ENCODE results near the gene C2orf68.
A peak's percentile ranks its signal among the peaks of the same experiment; 100 is the strongest.
"Not testable (repeated sequence)": the region's sequence is repeated elsewhere in the genome, so short reads cannot be mapped to it uniquely, and the experiment has no call there.

C2orf68 gene

DNA sequence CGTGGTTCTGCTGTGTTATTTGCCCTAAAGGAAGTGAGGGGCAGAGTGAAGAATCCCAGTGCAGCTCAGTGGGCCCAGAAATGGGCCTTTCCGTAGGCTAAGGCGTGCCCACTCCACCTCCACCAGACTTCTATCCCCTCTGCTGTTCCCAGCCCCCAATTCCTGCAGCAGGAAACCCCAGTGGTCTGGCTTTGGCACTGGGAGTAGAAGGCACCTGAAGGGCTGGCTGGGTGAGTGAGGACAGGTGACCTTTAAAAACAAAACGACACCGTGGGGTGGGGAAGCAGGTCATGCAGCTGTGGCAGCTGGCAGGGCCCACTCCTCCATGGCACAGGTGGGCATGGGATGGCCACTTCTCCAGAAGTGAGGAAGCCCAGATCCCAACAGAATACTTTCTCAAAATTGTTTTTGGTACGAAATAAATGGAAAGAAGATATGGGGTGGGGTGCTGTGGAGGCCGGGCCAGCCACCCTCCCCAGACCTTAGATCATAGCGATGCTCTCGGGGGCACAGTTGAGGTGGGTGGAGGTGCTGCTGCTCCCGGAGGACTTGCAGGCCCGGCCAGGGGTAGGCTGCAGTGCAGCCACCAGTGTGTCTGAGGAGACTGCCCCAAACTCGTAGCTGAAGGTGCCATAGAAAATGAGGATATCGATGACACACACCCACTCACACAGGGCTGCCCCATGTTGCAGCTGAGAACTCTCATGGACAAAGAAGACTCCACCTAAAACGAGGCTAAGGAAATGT is 13.1 kb downstream of the C2orf68 start:
- no peak for DNase-seq

DNA sequence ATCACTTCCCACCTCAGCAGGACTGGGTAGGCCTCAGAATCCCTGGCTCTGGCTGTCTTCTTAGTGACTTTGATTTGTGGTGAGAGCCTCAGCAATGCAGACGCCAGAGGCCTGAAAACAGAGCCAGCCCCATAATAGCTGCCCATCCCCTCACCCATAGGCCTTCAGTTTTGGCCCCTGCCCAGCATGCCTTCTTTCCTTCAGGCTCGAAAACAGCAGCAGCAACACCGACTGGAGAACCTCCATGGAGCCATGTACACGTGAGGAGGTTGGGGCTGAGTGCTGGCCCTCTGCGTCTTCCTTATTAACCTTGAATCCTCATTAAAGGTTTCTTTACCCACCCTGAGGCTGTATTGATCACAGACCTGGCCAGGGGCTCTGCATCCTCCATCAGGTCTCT is 14.6 kb downstream of the C2orf68 start:
- no peak for DNase-seq

DNA sequence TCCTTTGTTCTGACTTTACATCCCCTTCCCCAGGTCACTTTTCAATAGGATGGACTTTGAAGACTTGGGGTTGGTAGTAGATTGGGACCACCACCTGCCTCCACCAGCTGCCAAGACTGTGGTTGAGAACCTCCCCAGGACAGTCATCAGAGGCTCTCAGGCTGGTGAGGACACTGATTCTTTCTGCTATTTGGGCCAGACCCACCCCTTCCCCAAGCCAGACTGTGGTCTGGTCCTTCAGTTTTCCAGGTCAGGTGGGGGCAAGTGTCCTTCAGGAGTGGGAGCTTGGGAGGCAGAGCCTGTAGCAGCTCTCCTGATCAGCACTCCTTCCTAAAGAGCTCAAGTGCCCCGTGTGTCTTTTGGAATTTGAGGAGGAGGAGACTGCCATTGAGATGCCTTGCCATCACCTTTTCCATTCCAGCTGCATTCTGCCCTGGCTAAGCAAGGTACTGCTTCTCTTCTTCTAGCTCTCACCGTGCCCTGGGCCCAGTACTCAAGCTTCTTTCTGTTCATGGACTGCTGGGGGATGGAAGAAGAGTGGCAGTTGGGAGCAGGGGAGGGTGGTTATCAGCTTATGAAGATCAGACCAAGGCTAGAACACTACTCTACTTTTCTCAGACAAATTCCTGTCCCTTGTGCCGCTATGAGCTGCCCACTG is 15.3 kb downstream of the C2orf68 start:
- no peak for DNase-seq

DNA sequence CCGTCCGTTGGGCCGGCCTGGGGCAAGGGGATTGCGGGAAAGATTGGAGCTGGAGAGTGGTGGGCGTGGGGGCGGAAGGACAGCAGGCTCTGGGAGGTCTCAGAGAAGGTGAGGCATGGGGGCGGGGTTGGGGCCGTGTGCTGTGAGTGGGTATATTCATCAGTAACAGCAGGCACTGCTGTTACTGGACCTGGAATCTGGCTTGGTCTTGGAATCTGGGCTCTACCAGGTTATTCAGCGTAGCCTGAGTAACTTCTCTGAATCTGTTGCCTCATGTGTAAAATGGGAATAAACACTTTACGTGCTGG is 15.9 kb downstream of the C2orf68 start:
- DNase-seq: no peak

DNA sequence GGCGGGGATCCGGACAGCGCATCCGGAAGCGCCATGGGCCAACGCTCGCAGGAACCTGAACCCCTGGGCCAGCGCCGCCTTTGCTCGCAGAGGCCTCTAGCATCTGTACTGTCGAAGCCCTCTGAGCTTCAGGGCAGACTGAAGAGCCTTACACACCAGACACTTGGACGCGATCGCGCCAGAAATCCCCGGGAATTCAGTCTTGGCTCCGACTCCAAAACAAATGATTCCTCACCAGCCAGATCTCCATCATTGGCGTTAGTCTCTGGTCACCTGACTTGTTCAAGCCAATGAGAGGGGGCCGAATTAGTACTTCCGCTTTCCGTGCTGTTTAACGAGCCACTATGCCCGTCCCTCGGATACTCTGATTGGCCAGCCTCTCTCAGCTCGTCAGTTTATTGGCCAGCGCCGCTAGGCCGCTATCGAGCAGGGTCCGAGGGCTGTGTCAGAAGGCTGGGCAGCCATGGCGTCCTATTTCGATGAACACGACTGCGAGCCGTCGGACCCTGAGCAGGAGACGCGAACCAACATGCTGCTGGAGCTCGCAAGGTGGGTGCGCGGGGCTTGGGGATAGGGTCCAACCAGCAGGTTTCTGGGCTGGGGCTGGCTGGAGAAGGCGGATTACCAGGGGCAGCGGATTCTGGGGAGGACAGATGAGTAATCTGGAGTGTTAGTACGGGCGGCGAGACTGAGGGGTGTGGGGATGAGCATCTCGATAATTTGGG is 16.4 kb downstream of the C2orf68 start, which contains the start of gene RNF181:
Gene RNF181 (plus strand): TSS at position 445 of the 725 bp plus-strand sequence. CDS start 19 bp downstream, at position 464.
- DNase-seq: peak; percentile 98

DNA sequence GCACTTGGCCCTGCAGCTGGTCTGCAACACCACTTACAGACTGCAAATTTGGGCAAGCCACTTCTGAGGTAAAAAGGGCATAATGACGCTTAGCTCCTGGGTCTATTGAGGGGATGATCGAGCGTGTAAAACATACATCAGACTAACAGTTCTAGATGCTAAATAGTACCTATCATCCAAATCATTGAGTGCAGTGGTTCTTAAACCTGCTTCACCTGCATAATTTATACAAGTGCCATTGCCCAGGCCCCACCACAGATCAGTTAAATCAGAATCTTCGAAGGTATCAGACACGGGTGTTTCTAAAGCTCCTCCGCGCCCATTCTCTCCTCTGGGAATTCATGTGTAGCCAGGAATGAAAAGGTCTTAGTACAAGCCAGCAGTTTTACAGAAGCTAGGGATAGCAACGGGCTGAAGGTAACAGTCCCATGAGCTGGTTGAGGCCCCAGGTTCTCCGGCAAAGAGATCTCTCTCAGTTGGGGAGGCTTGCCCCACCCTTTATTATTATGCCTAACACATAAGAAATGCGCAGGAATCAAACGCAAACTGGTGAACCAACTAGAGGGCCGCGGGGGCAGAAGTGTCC is 17.1 kb downstream of the C2orf68 start:
- DNase-seq: no peak

DNA sequence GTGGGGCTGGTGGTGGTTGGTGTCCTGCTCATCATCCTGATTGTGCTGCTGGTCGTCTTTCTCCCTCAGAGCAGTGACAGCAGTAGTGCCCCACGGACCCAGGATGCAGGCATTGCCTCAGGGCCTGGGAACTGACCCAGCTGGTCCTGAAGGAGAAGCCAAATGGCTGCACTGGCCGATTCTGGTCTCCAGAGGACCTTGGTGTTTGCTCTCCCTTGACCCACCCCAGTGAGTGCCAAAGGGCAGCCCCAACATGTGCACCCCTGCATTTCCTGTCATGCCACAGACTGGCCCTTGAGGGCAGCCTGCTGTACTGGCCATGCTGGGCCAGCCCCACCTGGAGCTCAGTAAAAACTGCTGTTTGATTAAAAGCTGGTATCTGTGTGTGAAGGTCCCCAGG is 18.8 kb downstream of the C2orf68 start:
- no peak for DNase-seq

DNA sequence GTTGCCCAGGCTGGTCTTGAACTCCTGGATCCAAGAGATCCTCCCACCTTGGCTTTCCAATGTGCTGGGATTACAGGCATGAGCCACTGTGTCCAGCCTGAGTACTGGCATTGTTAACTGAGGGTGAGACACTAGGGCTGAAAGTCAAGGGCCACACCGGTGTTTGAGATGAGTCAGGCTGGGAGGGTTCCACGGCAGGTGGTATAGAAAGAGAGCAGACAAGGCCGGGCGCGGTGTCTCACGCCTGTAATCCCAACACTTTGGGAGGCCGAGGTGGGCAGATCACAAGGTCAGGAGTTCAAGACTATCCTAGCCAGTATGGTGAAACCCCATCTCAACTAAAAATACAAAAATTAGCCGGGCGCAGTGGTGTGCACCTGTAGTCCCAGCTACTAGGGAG is 19.6 kb downstream of the C2orf68 start:
- not testable (repeated sequence) for DNase-seq

DNA sequence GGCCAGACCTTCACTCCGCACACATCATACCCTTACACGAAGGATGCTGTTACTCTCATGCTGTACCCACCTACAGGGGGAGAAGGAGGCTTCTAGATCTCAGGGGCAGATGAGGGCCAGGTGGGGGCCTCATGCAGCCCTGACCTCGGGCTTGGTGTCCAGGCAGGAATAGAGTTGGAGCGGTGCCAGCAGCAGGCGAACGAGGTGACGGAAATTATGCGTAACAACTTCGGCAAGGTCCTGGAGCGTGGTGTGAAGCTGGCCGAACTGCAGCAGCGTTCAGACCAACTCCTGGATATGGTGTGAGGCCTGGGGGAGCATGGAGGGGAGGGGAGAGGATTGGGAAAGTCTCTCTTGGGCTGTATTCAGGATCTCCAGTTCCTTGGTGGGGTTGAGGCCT is 20.3 kb downstream of the C2orf68 start:
- DNase-seq: no peak

DNA sequence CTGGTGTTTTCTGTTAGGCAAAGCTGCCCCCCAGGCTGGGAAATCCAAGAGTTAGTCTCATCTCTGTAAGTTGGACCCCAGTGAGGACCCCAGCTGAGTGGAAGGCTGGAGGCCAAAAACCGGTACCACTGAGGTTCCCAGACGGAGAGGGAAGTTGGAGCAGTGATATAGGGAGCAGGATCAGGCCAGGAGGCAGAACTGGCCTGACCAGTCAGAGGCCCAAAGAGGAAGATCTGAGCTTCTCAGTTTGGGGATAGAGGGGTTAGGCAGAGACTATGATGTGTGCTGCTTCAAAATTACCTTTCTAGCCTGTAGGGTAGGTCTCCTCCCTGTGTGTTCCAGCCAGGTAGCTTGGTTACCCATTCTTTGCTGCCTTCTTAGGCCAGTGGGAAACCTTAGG is 20.9 kb downstream of the C2orf68 start:
- DNase-seq: no peak

DNA sequence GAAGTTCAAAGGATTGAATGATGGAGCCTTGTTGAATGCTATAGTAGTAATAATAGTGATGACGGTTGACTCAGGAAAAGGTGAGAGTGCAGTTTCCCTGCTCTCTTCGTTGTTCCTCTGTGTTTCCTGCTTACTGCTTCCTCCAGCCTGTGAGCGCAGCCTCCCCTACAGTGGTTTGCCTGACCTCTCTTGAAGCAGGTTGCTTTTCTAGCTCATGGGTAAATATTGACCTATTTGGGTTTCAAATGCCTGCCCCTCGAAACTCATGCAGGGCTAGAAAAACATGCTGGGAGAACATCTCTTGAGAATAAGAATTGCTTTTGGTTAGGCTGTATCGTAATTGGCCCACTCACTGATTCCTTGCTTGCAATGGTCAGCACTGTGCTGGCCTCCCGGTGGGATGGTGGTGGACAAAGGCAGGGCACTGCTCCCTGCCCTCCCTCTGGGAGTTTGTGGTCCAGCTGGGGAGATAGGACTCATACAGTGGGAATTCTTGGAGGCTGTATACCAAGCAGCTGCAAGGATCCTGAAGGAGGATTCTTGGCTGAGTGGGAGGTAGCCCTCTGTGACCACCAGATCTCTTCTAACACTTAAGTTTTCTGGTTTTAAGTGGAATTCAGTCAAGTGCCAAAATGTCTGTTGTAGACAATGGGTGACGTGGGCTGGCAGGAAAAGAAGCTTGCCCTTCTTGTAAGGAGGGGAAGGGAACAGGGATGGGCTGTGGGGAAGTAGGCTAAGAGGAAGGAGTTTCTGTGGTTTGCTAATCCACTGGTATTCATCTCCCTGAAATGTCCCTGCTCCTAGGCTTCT is 21.7 kb downstream of the C2orf68 start:
- DNase-seq: no peak

DNA sequence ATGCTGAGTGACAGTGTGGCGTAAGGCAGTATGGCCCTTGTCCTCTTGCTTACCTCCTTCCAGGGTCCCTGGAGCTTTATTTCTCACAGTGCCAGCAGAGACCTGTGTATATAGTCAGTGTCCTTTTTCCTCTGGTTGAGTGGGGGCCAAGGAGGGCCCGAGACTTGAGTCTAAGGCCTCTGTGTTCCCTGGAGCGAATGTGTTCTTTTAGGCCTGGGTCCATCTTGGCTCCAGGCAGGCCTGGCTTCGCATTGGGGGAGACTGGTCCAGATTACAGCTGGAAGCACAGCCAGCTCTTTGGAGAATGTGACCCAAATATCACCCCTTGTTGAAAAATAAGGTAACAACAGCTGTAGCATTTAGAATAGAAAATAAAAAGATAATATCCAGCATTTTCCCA is 22.7 kb downstream of the C2orf68 start:
- DNase-seq: no peak

DNA sequence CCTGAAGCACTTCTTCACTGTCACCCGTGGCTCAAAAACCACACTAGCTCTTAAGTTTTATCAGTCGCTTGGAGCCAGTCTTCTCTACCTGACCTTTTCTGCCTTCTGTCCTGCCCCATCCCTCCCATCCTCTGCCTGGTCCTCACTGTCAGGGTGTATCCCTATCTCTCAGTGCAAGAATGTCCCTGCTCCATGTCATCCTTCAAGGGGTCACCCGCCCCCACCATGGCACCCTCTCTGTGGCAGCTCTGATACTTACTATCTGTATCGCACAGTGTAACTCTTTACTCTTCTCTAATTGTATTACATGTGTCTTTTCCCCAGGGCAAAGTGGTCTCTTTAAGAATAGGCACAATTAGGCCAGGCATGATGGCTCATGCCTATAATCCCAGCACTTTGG is 23.2 kb downstream of the C2orf68 start:
- no peak for DNase-seq

DNA sequence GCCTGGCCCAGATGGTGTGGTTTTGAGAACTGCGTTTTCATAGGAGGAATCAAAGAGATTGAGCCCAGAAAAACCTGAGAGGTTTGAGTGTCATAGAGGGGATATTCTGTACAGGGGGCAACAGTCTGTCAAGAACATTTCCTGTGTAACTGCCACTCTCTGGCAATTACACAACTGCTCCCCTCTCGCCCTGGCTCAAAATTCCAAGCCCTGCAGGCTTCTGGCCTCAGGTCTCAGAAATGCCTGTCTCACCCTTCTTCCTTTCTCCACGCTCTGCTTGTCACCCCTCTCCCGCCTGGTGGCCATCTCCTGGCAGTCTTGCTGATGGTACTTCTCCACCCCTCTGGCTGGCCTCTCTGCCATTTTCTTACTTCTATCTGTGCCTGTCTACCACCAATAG is 23.6 kb downstream of the C2orf68 start:
- no peak for DNase-seq

DNA sequence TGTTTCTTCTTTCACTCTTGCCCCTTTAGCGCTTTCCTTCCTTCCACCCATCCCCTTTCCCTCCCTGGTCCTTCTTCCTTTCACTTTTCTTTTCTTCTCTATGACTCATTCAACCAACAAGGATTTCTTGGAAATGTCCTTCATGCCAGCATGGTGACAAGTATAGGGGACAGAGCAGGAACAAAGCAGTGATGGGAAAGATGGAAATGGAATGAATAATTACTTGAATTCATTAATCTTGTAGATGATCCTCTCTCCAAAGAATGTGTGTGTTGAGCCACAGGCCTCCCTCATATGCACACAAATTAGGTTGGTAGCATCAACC is 26.1 kb downstream of the C2orf68 start:
- DNase-seq: no peak

DNA sequence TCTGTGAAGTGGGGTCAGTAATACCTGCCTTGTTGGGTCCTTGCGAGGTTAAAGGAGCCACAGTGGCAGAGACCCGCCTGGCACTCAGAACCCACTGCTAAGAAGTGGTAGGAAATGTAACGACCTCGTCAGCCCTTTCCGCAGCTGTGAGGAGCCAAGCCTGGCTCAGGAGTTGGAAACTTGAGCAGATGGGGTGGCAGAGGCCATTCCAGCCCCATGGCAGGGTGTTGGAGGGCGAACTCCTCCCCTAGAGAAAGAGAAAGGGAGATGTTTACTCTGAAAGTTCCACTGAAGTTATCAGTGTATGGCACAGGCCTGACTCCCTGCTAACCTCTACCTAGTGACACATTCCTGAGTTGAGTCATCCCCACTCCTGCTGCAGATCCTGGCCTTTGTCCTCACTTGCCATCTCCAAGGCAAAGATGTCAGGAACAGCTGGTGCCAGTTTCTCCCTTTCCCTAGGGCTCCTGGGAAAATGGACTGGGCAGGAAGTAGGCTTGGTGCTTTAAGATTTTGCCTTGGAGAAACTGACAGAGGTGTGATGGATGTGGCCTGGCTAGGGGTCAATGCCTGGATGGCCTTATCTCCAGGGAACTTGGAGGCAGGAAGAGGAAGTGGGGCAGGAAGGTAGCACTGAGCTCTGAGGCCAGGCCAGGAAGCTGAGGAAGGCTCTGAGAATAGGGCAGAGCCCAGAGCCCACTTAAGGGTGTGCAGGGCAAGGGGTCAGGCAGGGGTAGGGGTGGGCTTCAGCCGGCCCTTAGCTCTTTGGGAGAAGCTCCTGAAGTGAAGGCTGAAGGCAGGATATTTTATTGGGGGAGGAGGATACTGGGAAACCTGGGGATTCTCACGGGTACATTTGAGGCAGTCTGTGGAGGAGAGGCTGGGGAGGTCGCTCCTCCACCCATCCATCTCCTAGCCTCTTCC is 26.7 kb downstream of the C2orf68 start:
- no peak for DNase-seq

DNA sequence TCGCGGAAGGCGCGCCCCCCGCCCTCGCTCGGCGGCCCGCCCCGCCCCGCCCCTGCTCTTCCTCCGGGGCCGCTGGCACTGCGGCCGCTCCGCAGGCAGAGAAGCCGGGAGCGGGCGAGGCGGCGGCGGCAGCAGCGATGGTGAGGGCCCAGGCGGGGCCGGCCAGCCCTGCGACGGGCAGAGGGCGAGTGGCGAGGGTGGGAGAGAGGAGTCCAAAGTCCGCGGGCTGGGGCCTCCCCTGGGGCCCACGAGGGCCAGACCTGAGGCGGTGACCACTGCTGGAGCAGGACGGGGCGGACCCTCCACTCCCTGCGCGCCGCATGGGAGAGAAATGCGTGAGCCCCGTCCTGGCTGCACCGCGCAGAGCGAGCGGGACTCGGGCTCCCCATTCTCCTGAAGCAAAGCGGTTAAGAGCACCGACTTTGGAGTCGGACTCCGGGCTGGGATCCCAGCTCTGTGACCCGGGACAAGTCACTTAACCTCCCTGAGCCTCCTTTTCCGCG is 27.5 kb downstream of the C2orf68 start, which contains the start of gene VAMP5:
Gene VAMP5 (plus strand): TSS at position 78 of the 503 bp plus-strand sequence. CDS start 60 bp downstream, at position 138.
- no peak for DNase-seq

DNA sequence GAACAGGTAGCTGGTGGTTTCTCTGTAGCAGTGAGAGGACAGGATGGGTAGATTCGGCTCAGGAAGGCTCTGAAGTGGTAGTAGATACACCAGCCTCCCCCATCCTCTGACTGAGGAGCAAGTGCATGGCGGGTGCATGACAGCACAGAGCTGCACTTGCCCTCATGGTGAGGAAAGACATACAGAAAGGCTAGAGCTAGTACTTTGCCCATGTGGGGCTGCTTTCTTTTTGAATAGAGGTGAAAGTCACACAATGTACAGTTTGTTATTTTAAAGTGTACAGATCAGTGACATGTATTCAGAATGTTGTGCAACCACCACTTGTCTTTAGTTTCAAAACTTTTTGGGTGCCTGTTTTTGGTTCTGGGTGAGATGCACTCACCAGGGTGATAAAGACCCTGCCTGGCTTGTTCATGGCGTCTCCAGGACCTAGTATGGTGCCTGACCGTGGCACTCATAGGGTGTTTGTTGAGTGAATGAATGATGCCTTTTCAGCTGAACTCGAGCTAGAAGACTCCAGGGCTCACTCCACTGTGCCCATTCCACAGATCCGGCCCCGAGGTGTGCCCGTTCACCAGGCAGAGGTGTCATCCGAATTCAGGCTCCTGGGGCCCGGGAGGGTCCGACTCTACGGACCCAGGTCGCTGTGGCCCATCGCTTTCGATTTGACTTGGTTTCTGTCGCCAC is 28.1 kb downstream of the C2orf68 start:
- DNase-seq: no peak

DNA sequence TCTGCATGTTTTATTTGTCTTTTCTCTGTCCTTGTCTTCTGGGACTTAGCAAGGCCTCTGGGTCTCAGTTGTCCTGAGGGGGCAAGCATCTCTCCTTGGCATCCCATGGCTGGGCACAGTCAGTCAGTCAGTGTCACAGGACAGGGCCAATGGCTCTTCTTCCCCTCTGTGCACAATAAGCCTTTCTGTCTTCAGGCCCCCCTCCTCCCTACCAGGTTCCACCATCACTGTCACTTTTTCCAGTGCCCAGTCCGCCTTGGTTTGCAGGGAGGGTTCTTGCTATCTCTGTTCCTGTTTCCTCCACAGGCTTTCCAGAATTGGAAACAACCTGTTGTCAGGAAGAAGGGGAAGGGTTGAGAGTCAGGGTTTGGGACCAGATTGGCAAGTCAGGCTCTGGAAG is 29.4 kb downstream of the C2orf68 start:
- DNase-seq: no peak

DNA sequence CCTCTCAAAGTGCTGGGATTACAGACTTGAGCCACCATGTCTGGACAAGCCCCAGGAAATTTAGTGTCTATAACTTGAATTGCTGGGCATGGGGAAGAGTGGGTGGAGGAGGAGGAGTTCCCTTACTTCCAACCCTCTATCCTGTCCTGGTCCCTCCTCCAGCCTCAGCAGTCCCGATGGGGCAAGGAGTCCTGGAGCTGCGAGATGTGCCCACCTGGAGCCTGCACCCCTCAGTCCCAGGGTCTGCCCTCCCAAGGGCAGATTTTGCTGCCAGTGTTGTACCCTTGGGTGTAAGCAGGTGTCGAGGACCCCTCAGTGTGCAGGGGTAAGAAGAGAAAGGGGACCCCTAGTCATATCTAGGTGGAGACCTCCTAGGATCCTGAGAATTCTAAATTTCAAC is 31.7 kb downstream of the C2orf68 start:
- DNase-seq: no peak

Data from left hindlimb (tissue), 1 donor.